CD4-positive, alpha-beta T cell (primary cell): ENCODE measurements around the gene CCDC92B. TPM values are rescaled to one million over a fixed set of nuclear protein-coding genes. Genes with fewer than 3 reads are reported as not detected.
A peak's percentile ranks its signal among the peaks of the same experiment; 100 is the strongest.

Experiments used
- ATAC-seq: fragments of 200-7000 bp; cut with Tn5 transposase; one replicate; pipeline ENCODE4 v1.10.0; 2022; ENCODE audit warnings: mild to moderate bottlenecking; ENCODE audit not compliant: poor library complexity
- CTCF ChIA-PET: fragments of 350-600 bp; sonication (Branson Sonifier 250); formaldehyde crosslinking; loops from one replicate; lab custom pipeline; 2021; ENCODE audit warnings: antibody characterized with exemption, inconsistent platforms; lab: Charles Lee
- POLR2A ChIA-PET: fragments of 350-600 bp; sonication (Branson Sonifier 250); formaldehyde crosslinking; loops from one replicate; lab custom pipeline; 2021; ENCODE audit warnings: antibody characterized with exemption, inconsistent platforms; lab: Charles Lee
- DNase-seq, 14 experiments: peaks; one replicate each; pipeline ENCODE4 v3.0.0-alpha.2; 2013 to 2020; ENCODE audit warnings: mixed read lengths in 2 of 14
- H3K27ac ChIP-seq, 2 donors: one replicate each; pipeline versions ENCODE4 v1.5.1 to v1.7.0; 2013; ENCODE audit warnings: low read length in 2 of 2, low read depth in 1 of 2, mild to moderate bottlenecking in 1 of 2
- H3K27me3 ChIP-seq, 2 experiments: 1 replicate in 1 of 2; 2 replicates in 1 of 2; pipeline versions ENCODE4 v1.6.1 to v1.7.0; 2013; ENCODE audit warnings: low read length in 2 of 2, control low read depth in 1 of 2, mild to moderate bottlenecking in 1 of 2, moderate library complexity in 1 of 2; ENCODE audit not compliant: insufficient read depth in 2 of 2, control insufficient read depth in 1 of 2
- H3K36me3 ChIP-seq: one replicate; pipeline ENCODE4 v1.6.1; 2013; ENCODE audit warnings: low read length, control low read depth; ENCODE audit not compliant: insufficient read depth
- H3K4me1 ChIP-seq: one replicate; pipeline ENCODE4 v1.6.1; 2013; ENCODE audit warnings: low read length, control low read depth; ENCODE audit not compliant: insufficient read depth
- H3K4me3 ChIP-seq: one replicate; pipeline ENCODE4 v1.5.1; 2013; ENCODE audit warnings: mild to moderate bottlenecking, low read length, moderate library complexity
- H3K9me3 ChIP-seq, 2 experiments: 1 replicate in 1 of 2; 2 replicates in 1 of 2; pipeline versions ENCODE4 v1.6.1 to v1.7.0; 2013; ENCODE audit warnings: low read length in 2 of 2, mild to moderate bottlenecking in 2 of 2, control low read depth in 1 of 2, moderate library complexity in 1 of 2; ENCODE audit not compliant: control insufficient read depth in 1 of 2, insufficient read depth in 1 of 2
- H3K27ac Mint-ChIP-seq: one replicate; pipeline ENCODE4 v1.8.0; 2020; ENCODE audit warnings: mixed read lengths
- H3K27me3 Mint-ChIP-seq: one replicate; pipeline ENCODE4 v1.8.0; 2021; ENCODE audit warnings: mixed read lengths
- H3K36me3 Mint-ChIP-seq: one replicate; pipeline ENCODE4 v1.8.0; 2021; ENCODE audit warnings: low read depth, mixed read lengths
- H3K4me1 Mint-ChIP-seq: one replicate; pipeline ENCODE4 v1.8.0; 2021; ENCODE audit warnings: low read depth, mixed read lengths
- H3K4me3 Mint-ChIP-seq: one replicate; pipeline ENCODE4 v1.8.0; 2020; ENCODE audit warnings: mild to moderate bottlenecking, mixed read lengths
- H3K9me3 Mint-ChIP-seq: one replicate; pipeline ENCODE4 v1.8.0; 2020; ENCODE audit warnings: mixed read lengths
- intact Hi-C, 2 experiments: fragments of 100-400 bp; cut with DNase I in 1 of 2; cut with micrococcal nuclease in 1 of 2; formaldehyde crosslinking; loops; one replicate each; pipeline versions ENCODE4 v1.15.1 to v1.9.0; 2023 to 2025; cut with DNase I, micrococcal nuclease
- total RNA-seq, 174 experiments: library from RNA in 2 of 174; stranded (reverse) in 2 of 174; gene quantifications; one replicate each; pipeline ENCODE4 v1.2.3 and lab custom pipeline; 2021 to 2026
- TF ChIP-seq, protein P1 (sequence below): fragments of 200-600 bp; IDR thresholded peaks from one replicate; pipeline ENCODE4 v1.8.0; 2022; ENCODE audit warnings: antibody characterized with exemption, mild to moderate bottlenecking

Gene CCDC92B
- total RNA-seq, 2 experiments from 2014 or later = 0.11 to 0.28 TPM

GRCh38 chr17:2694381-2695242 lies 54.8 kb downstream of the CCDC92B start:
- ATAC-seq = no peak
- Mint-ChIP-seq H3K4me3 (no peak overlapping the region), H3K9me3 (no peaks in the 10 kb centered on the region), H3K27ac (no peak overlapping the region), H3K4me1 (no peaks in the 10 kb centered on the region), H3K36me3 (peaks cover 20% of the 10 kb centered on the region), H3K27me3 (no peaks in the 10 kb centered on the region)
- peaks cover 54% of the 10 kb centered on the region for H3K36me3 ChIP-seq
- TF ChIP-seq, protein P1, sequence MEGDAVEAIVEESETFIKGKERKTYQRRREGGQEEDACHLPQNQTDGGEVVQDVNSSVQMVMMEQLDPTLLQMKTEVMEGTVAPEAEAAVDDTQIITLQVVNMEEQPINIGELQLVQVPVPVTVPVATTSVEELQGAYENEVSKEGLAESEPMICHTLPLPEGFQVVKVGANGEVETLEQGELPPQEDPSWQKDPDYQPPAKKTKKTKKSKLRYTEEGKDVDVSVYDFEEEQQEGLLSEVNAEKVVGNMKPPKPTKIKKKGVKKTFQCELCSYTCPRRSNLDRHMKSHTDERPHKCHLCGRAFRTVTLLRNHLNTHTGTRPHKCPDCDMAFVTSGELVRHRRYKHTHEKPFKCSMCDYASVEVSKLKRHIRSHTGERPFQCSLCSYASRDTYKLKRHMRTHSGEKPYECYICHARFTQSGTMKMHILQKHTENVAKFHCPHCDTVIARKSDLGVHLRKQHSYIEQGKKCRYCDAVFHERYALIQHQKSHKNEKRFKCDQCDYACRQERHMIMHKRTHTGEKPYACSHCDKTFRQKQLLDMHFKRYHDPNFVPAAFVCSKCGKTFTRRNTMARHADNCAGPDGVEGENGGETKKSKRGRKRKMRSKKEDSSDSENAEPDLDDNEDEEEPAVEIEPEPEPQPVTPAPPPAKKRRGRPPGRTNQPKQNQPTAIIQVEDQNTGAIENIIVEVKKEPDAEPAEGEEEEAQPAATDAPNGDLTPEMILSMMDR = no peak
- POLR2A ChIA-PET = interaction anchor here (0.8 kb wide), 2 partner anchors 10 to 294 kb away, joined by 3 read pairs; no protein-coding TSS in a partner anchor
- H3K27ac ChIP-seq = no peak overlapping the region
- CTCF ChIA-PET = no interaction called here
- peaks cover 11% of the 10 kb centered on the region for H3K4me1 ChIP-seq
- DNase-seq = peak in 2 of 14 experiments; percentile 14 to 25
- no peaks in the 10 kb centered on the region for H3K9me3 ChIP-seq
- H3K4me3 ChIP-seq = no peak overlapping the region
- H3K27me3 ChIP-seq = no peaks in the 10 kb centered on the region
- intact Hi-C loops = no loop called here

DNA sequence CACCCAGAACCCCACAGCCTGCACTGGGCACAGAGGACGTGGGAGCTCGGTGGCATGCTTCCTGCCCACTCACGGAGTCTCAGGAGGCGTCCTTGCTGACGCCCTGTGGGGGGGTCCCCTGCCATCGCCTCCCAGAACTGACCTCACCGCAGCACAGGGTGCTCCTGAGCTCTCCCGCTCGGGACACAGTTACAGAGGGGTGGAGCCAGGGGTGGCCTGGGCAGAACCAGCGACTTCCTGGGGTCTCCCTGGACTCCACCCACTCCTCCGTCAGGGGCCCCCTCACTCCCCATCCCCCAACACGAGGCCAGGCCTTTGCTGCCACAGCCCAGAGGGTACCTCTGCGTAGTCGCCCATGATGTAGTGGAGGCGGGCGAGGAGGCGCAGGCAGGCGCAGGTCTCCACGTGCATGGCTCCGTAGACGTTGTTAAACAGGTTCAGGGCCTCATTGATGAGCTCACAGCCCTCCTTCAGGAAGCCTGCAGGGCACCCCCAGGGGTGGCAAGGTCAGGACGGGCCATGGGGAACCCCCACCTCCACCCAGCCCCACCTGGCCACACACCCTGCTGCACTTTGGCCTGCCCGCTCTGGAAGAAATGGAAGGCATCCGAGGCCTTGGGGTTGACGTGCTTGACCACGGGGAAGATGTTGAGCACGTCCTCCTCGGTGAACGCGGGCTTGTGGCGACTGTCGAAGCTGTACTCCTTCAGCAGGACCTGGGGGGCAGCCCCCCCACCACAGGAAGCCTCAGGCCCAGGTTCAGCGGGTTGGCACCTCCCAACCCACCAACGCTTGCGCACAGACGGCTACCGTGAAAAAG lies 55.7 kb downstream of the CCDC92B start:
- Histone ChIP-seq H3K4me1 (peaks cover 19% of the 10 kb centered on the region), H3K4me3 (no peak overlapping the region), H3K27ac (no peak overlapping the region), H3K27me3 (no peaks in the 10 kb centered on the region), H3K36me3 (peaks cover 54% of the 10 kb centered on the region), H3K9me3 (no peaks in the 10 kb centered on the region)
- no peak overlapping the region for H3K4me3 Mint-ChIP-seq
- no peaks in the 10 kb centered on the region for H3K27me3 Mint-ChIP-seq
- ATAC-seq (no peak), DNase-seq (peak in 3 of 14 experiments; percentile 31 to 47 (median 37))
- ChIA-PET CTCF (no interaction called here), POLR2A (no interaction called here)
- no peak overlapping the region for H3K27ac Mint-ChIP-seq
- TF ChIP-seq, protein P1 = no peak
- no peaks in the 10 kb centered on the region for H3K9me3 Mint-ChIP-seq
- H3K36me3 Mint-ChIP-seq = peaks cover 20% of the 10 kb centered on the region
- peaks cover 5% of the 10 kb centered on the region for H3K4me1 Mint-ChIP-seq
- intact Hi-C loops = no loop called here

DNA sequence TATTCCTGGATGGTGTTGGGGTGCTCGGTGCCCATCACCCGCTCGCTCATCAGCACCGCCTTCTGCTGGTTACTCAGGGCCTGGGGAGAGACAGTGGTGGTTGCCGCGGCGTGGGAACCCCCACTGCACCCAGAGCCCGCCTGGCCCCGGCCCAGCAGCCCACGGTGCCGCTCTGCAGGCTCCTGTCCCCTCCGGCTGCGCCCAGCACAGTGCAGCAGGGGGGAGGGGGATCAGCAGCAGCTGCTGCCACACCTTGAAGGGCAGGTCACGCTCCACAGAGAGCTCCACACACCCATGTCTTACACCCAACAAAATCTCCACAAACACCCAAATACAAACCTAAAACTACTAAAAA lies 56.7 kb downstream of the CCDC92B start:
- Histone ChIP-seq H3K9me3 (no peaks in the 10 kb centered on the region), H3K4me3 (no peak overlapping the region), H3K36me3 (peaks cover 52% of the 10 kb centered on the region), H3K4me1 (peaks cover 29% of the 10 kb centered on the region), H3K27ac (no peak overlapping the region), H3K27me3 (no peaks in the 10 kb centered on the region)
- no peaks in the 10 kb centered on the region for H3K27me3 Mint-ChIP-seq
- peaks cover 20% of the 10 kb centered on the region for H3K36me3 Mint-ChIP-seq
- ChIA-PET POLR2A (no interaction called here), CTCF (no interaction called here)
- H3K9me3 Mint-ChIP-seq = no peaks in the 10 kb centered on the region
- no peak overlapping the region for H3K27ac Mint-ChIP-seq
- DNase-seq (no peak), ATAC-seq (no peak)
- no peak overlapping the region for H3K4me3 Mint-ChIP-seq
- H3K4me1 Mint-ChIP-seq = peaks cover 11% of the 10 kb centered on the region
- intact Hi-C loops = no loop called here
- TF ChIP-seq, protein P1 = no peak
